GM19193 (cell line): Measurements from ENCODE around the gene HTR3D.

Source experiments
- POLR2A ChIP-seq: IDR thresholded peaks from 4 replicates; pipeline ENCODE4 v1.6.1; 2011; ENCODE audit not compliant: insufficient read depth, insufficient read length; ENCODE audit errors: extremely low read depth

HTR3D gene

GRCh38 chr3:184011230-184011876 is 20.2 kb upstream of the HTR3D start:
- no peak for TF ChIP-seq POLR2A

- no peak for TF ChIP-seq POLR2A
Measured at GRCh38 chr3:184011937-184012889, 19.3 kb upstream of the HTR3D start.

GRCh38 chr3:184015381-184016019 is 16.0 kb upstream of the HTR3D start:
- TF ChIP-seq POLR2A, result no peak

- TF ChIP-seq POLR2A, result no peak
Measured at GRCh38 chr3:184016169-184016570, 15.4 kb upstream of the HTR3D start.

GRCh38 chr3:184016811-184017671 is 14.5 kb upstream of the HTR3D start:
- TF ChIP-seq POLR2A, result no peak

- peak; percentile 51 for TF ChIP-seq POLR2A
Measured at GRCh38 chr3:184017672-184018423, 13.7 kb upstream of the HTR3D start, which contains the start of gene ABCC5. TSS of gene ABCC5 (minus strand) at chr3:184017884. CDS start at chr3:184014392, 3,492 bp downstream.

GRCh38 chr3:184018424-184018973 is 13.0 kb upstream of the HTR3D start:
- no peak for TF ChIP-seq POLR2A

GRCh38 chr3:184022323-184022722 is 9.2 kb upstream of the HTR3D start:
- no peak for TF ChIP-seq POLR2A

GRCh38 chr3:184029443-184029842 is 2.1 kb upstream of the HTR3D start:
- no peak for TF ChIP-seq POLR2A

GRCh38 chr3:184030536-184030935 is 1.0 kb upstream of the HTR3D start:
- TF ChIP-seq POLR2A, result no peak

- TF ChIP-seq POLR2A, result no peak
Measured at GRCh38 chr3:184037816-184038215, 6.3 kb downstream of the HTR3D start.

GRCh38 chr3:184039414-184039813 is 7.9 kb downstream of the HTR3D start:
- TF ChIP-seq POLR2A, result no peak

GRCh38 chr3:184040010-184040409 is 8.5 kb downstream of the HTR3D start:
- TF ChIP-seq POLR2A, result no peak
